GM12864 (cell line): ENCODE results near the gene FAM210A.
"Not testable (repeated sequence)": the region's sequence is repeated elsewhere in the genome, so short reads cannot be mapped to it uniquely, and the experiment has no call there.

Experiments
- DNase-seq: peaks from one replicate; pipeline ENCODE4 v3.0.0-alpha.2; 2011; ENCODE audit warnings: low read depth
- H3K4me3 ChIP-seq: 2 replicates; pipeline ENCODE4 v1.5.1; 2011; ENCODE audit warnings: mild to moderate bottlenecking, low read depth, low read length, control low read depth
- TF ChIP-seq, protein P1 (sequence below): IDR thresholded peaks from 2 replicates; pipeline ENCODE4 v1.5.1; 2011; ENCODE audit warnings: low read depth, mild to moderate bottlenecking, moderate library complexity, low read length, control low read depth, inconsistent platforms; ENCODE audit errors: missing control alignments

The FAM210A gene

DNA sequence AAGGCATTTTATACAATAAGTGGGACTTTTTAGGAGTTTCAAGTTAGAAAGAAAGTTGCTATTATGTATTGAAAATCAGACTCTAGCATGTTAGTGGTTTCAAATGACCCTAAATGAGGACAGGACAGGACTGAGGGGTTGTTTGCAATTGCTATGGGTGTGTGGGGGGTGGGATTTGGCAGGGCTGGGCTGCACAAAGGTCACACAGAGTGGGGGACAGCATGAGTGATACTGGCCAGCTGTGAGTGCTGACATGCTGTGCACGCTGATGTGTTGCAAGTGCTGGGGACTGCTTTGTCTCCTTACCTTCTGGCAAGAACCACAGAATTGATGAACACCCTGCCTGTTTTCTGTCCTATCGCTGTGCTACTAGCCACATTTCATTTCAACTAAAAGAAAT lies 29.9 kb upstream of the FAM210A start:
- DNase-seq, result no peak
- no peak overlapping the region for H3K4me3 ChIP-seq
- TF ChIP-seq, protein P1, sequence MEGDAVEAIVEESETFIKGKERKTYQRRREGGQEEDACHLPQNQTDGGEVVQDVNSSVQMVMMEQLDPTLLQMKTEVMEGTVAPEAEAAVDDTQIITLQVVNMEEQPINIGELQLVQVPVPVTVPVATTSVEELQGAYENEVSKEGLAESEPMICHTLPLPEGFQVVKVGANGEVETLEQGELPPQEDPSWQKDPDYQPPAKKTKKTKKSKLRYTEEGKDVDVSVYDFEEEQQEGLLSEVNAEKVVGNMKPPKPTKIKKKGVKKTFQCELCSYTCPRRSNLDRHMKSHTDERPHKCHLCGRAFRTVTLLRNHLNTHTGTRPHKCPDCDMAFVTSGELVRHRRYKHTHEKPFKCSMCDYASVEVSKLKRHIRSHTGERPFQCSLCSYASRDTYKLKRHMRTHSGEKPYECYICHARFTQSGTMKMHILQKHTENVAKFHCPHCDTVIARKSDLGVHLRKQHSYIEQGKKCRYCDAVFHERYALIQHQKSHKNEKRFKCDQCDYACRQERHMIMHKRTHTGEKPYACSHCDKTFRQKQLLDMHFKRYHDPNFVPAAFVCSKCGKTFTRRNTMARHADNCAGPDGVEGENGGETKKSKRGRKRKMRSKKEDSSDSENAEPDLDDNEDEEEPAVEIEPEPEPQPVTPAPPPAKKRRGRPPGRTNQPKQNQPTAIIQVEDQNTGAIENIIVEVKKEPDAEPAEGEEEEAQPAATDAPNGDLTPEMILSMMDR, result no peak

DNA sequence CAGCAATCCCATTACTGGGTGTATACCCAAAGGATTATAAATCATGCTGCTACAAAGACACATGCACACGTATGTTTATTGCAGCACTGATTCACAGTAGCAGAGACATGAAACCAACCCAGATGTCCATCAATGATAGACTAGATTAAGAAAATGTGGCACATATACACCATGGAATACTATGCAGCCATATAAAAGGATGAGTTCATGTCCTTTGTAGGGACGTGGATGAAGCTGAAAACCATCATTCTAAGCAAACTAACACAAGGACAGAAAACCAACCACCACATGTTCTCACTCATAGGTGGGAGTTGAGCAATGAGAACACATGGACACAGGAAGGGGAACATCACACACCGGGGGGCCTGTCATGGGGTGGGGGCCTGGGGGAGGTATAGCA lies 25.2 kb upstream of the FAM210A start:
- not testable (repeated sequence) for H3K4me3 ChIP-seq, DNase-seq

DNA sequence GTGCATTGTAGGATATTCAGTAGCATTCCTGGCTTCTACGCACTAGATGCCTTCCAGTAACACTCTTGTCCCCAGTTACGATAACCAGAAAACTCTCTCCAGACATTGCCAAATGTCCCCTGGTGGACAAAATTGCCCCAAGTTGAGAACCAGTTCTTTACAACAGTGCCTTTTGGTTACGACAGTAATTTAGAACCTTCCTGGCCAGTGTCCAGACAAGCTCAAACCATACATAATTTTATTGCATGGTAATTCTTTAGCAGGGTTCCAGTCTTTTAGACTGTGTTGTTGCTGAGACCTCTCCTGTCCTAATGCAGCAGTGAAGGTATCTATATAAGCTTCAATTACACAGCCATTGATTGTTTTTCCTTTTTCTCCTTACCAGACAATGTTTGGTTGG lies 20.3 kb upstream of the FAM210A start:
- TF ChIP-seq, protein P1, result no peak
- no peak for DNase-seq
- no peak overlapping the region for H3K4me3 ChIP-seq

DNA sequence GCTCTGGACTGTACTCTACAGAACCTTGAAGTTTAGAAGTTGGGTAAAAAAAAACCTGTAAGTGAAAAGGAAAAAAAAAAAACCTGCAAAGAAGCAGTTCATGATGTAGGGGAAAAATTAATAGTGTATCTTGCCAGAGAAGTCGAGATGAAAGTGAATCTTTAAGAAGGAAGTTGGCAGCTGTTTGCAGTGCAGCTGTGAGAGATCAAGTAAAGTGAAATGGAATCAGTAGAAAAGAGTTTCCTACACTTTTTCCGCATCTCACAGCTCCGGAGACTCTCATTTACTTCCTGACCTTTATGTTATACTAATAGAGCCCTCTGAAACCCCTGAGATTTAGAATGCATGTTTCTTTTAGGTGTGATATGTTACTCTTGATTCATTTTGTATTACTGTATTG lies 19.3 kb upstream of the FAM210A start:
- no peak for DNase-seq
- H3K4me3 ChIP-seq, result no peak overlapping the region
- TF ChIP-seq, protein P1, result no peak

DNA sequence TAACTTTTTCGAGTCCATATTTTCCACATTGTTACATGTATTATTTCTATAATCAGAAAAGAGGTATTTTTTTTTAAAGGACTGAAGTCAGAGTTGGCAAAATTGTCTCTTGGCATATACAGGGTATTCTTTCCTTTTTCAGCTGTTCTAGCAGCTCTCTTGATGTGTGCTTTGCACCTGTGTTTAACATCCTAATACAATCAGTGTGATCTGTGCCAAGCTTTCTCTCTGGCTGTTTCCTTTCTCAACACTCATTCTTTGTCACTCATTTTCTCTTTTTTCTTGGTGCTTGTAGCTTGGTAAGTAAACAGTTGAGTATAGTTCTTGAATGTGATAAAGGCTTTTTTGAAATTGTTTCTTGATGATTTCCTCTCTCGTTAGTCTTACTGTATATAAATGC lies 9.3 kb upstream of the FAM210A start:
- no peak for DNase-seq
- no peak overlapping the region for H3K4me3 ChIP-seq
- TF ChIP-seq, protein P1, result no peak

DNA sequence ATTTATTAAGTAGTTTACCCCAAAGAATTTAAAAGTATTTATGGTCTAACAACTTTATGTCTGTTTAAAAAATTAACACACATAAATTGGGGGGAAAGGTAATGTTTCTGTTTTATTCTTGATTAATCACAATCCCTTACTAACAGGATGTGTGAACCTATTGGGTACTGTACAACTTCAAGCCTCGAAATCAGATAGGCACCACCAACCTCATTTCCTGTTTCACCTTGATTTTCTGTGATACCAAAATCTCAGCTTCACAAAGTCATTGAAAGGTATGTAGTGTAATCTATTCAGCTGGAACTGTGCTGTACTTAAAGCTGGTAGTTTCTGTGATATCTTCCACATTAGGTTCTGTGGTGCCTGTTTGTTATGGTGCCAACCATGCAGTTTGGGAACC lies 4.1 kb upstream of the FAM210A start:
- no peak overlapping the region for H3K4me3 ChIP-seq
- no peak for DNase-seq
- TF ChIP-seq, protein P1, result no peak

DNA sequence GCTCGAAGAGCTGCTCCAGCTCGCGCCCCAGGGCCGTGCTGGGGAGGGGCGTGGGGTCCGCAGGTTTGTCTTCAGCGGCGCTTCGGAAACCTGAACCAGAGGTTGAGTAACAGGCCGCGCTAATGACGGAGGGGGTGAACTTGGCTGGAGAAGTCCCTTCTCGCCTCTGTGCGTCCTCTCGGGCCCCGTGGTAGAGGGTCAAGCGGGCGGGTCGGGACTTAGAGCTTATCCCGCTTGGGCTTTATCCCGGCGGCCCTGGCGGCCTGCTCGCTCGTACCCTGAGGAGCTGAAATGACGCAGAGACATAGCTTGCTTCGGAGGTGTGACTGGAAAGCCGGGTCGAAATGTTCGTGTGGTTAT lies 594 bp upstream of the FAM210A start:
- DNase-seq, result peak; percentile 1
- TF ChIP-seq, protein P1, result no peak
- peak overlapping the region; percentile 89 for H3K4me3 ChIP-seq
